ENCODE measurements around the gene COPB1. TPM values are rescaled to one million over a fixed set of nuclear protein-coding genes. Genes with fewer than 3 reads are reported as not detected.

COPB1 gene
- total and polyA plus RNA-seq, 4 donors: 32.1 to 140 (median 74.5) TPM

GRCh38 chr11:14455648-14456430, 43.8 kb downstream of the COPB1 start:
- Histone ChIP-seq H3K4me1 (ENCODE audit: control insufficient read depth in 4 of 4, insufficient read depth in 4 of 4, low read length in 3 of 4) (no peaks in the 10 kb centered on the region), H3K9ac (ENCODE audit: low read depth in 1 of 2, low read length in 2 of 2) (no peak overlapping the region), H3K4me3 (ENCODE audit: low read depth in 1 of 3, low read length in 3 of 3) (no peak overlapping the region), H3K27me3 (ENCODE audit: control insufficient read depth in 4 of 4, insufficient read depth in 4 of 4, low read length in 3 of 4) (no peaks in the 10 kb centered on the region), H3K36me3 (ENCODE audit: control insufficient read depth in 4 of 4, insufficient read depth in 3 of 4, low read depth in 1 of 4, low read length in 3 of 4) (peaks cover 14 to 41% (median 36%) of the 10 kb centered on the region in 4 donors), H3K27ac (ENCODE audit: low read depth in 1 of 2, low read length in 2 of 2) (no peak overlapping the region), H3K9me3 (ENCODE audit: control insufficient read depth in 4 of 4, low read length in 3 of 4) (no peaks in the 10 kb centered on the region)
- DNase-seq (ENCODE audit: low spot score): no peak
- no peak for TF ChIP-seq FOXA1 (IDR thresholded peaks at IDR 0.05)
- TF ChIP-seq SP1 (IDR thresholded peaks at IDR 0.05): no peak
- no peak for TF ChIP-seq JUND (IDR thresholded peaks at IDR 0.05)
- TF ChIP-seq EGR1 (IDR thresholded peaks at IDR 0.05; ENCODE audit: low read depth in 2 of 2): no peak
- no peak for TF ChIP-seq CTCF (IDR thresholded peaks at IDR 0.05; ENCODE audit: low read depth, low read length, missing input control)
- 82% methylated on average over 3 of the region's 3 CpGs for WGBS

GRCh38 chr11:14454861-14455632, 44.6 kb downstream of the COPB1 start:
- Histone ChIP-seq H3K9me3 (ENCODE audit: control insufficient read depth in 4 of 4, low read length in 3 of 4) (no peaks in the 10 kb centered on the region), H3K4me1 (ENCODE audit: control insufficient read depth in 4 of 4, insufficient read depth in 4 of 4, low read length in 3 of 4) (no peaks in the 10 kb centered on the region), H3K27ac (ENCODE audit: low read depth in 1 of 2, low read length in 2 of 2) (no peak overlapping the region), H3K4me3 (ENCODE audit: low read depth in 1 of 3, low read length in 3 of 3) (no peak overlapping the region), H3K36me3 (ENCODE audit: control insufficient read depth in 4 of 4, insufficient read depth in 3 of 4, low read depth in 1 of 4, low read length in 3 of 4) (peaks cover 10 to 34% (median 28%) of the 10 kb centered on the region in 4 donors), H3K9ac (ENCODE audit: low read depth in 1 of 2, low read length in 2 of 2) (no peak overlapping the region), H3K27me3 (ENCODE audit: control insufficient read depth in 4 of 4, insufficient read depth in 4 of 4, low read length in 3 of 4) (no peaks in the 10 kb centered on the region)
- 71% methylated on average over 7 of the region's 7 CpGs for WGBS
- TF ChIP-seq CTCF (IDR thresholded peaks at IDR 0.05; ENCODE audit: low read depth, low read length, missing input control): peak; percentile 52
- no peak for TF ChIP-seq HNF4A (conservative IDR thresholded peaks at IDR 0.05)
- no peak for TF ChIP-seq EGR1 (IDR thresholded peaks at IDR 0.05; ENCODE audit: low read depth in 2 of 2)
- no peak for TF ChIP-seq SP1 (IDR thresholded peaks at IDR 0.05)
- TF ChIP-seq RAD21 (IDR thresholded peaks at IDR 0.05): peak; percentile 67 to 70
- no peak for TF ChIP-seq NR2F2 (IDR thresholded peaks at IDR 0.05)
- TF ChIP-seq RXRA (IDR thresholded peaks at IDR 0.05): no peak
- no peak for TF ChIP-seq YY1 (IDR thresholded peaks at IDR 0.05)
- no peak for DNase-seq (ENCODE audit: low spot score)

DNA sequence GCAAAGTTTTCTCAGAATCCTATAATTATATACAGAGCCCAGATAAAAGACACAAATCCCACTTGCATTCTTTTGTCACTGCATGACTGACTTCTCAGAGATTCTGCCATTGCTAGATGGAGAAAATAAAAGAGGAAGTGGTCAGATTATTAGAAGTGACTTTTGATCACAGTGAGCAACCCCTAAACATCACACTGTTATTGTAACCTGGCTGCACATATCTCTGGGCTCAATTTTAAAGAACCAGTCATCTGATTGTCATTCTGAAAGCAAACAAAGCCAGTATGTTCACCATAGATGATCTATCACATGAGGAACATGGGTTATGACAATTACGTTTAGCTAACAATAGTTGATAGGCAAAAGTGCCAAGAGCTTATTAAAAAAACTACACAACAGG, 47.8 kb downstream of the COPB1 start:
- DNase-seq (ENCODE audit: low spot score): no peak
- H3K9me3 ChIP-seq (ENCODE audit: control insufficient read depth in 4 of 4, low read length in 3 of 4): no peaks in the 10 kb centered on the region
- 88% methylated on average over 1 of the region's 1 CpG for WGBS
- H3K27ac ChIP-seq (ENCODE audit: low read depth in 1 of 2, low read length in 2 of 2): no peak overlapping the region
- H3K27me3 ChIP-seq (ENCODE audit: control insufficient read depth in 4 of 4, insufficient read depth in 4 of 4, low read length in 3 of 4): no peaks in the 10 kb centered on the region
- no peak overlapping the region for H3K9ac ChIP-seq (ENCODE audit: low read depth in 1 of 2, low read length in 2 of 2)
- H3K4me1 ChIP-seq (ENCODE audit: control insufficient read depth in 4 of 4, insufficient read depth in 4 of 4, low read length in 3 of 4): peaks cover 0 to 3% (median 0%) of the 10 kb centered on the region in 4 donors
- TF ChIP-seq FOXA2 (IDR thresholded peaks at IDR 0.05) (no peak), HNF4A (conservative IDR thresholded peaks at IDR 0.05) (no peak), JUND (IDR thresholded peaks at IDR 0.05) (no peak)
- TF ChIP-seq, protein P1, sequence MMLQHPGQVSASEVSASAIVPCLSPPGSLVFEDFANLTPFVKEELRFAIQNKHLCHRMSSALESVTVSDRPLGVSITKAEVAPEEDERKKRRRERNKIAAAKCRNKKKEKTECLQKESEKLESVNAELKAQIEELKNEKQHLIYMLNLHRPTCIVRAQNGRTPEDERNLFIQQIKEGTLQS (IDR thresholded peaks at IDR 0.05): no peak
- no peak overlapping the region for H3K4me3 ChIP-seq (ENCODE audit: low read depth in 1 of 3, low read length in 3 of 3)
- peaks cover 4 to 11% (median 7%) of the 10 kb centered on the region in 4 donors for H3K36me3 ChIP-seq (ENCODE audit: control insufficient read depth in 4 of 4, insufficient read depth in 3 of 4, low read depth in 1 of 4, low read length in 3 of 4)
